H1 (cell line): Measurements from ENCODE around the gene CELF4.

Experiments
- EZH2 ChIP-seq: fragments of 200-600 bp; sonication (generic); IDR thresholded peaks from 2 replicates; pipeline ENCODE4 v1.7.1; 2012; ENCODE audit warnings: low read depth, mild to moderate bottlenecking, moderate library complexity, low read length, inconsistent platforms; ENCODE audit not compliant: severe bottlenecking
- SUZ12 ChIP-seq: fragments of 200-600 bp; sonication (generic); IDR thresholded peaks from 2 replicates; pipeline ENCODE4 v1.6.1; 2012; ENCODE audit warnings: mild to moderate bottlenecking, inconsistent platforms, low read length, moderate library complexity, mixed read lengths
- TF ChIP-seq, protein P1 (sequence below): IDR thresholded peaks from 2 replicates; pipeline ENCODE4 v1.6.1; 2012; ENCODE audit warnings: inconsistent platforms

- TF ChIP-seq SUZ12 (no peak), EZH2 (no peak)
- TF ChIP-seq, protein P1, sequence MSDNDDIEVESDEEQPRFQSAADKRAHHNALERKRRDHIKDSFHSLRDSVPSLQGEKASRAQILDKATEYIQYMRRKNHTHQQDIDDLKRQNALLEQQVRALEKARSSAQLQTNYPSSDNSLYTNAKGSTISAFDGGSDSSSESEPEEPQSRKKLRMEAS = no peak
These were observed 16.8 kb downstream of the CELF4 start for GRCh38 chr18:37548679-37549289.
